HFF-Myc (cell line): Measurements from ENCODE around the gene TRIM33.
A peak's percentile ranks its signal among the peaks of the same experiment; 100 is the strongest.
"Not testable (repeated sequence)": the region's sequence is repeated elsewhere in the genome, so short reads cannot be mapped to it uniquely, and the experiment has no call there.

Experiments used
- DNase-seq: peaks from one replicate; pipeline ENCODE4 v3.0.0-alpha.2; 2011; ENCODE audit warnings: low read depth; ENCODE audit errors: extremely low read depth
- H3K4me3 ChIP-seq: replicated peaks from 2 replicates; pipeline ENCODE4 v1.5.1; 2011; ENCODE audit warnings: low read depth, mild to moderate bottlenecking, control low read depth, low read length
- TF ChIP-seq, protein P1 (sequence below): IDR thresholded peaks from 2 replicates; pipeline ENCODE4 v1.5.1; 2012; ENCODE audit warnings: mild to moderate bottlenecking, low read depth, low read length, control low read depth; ENCODE audit errors: missing control alignments

The TRIM33 gene

DNA sequence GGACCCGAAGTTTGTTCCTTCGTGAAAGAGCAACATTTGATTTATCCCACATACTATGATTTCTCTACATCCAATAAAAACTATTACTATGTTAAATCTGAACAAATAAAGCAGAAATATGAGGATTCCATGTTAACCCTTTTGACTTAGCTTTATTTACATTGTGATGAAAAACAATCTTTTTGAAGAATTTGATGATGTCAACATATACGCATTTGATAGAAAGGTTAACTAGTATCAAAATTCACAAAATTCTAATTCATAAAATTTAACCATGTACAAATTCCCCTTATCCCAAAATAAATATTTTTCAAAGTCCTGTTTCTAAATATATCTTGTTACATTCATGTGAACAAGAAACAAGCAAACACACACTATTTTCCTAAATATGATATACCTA lies 74.2 kb downstream of the TRIM33 start:
- TF ChIP-seq, protein P1, sequence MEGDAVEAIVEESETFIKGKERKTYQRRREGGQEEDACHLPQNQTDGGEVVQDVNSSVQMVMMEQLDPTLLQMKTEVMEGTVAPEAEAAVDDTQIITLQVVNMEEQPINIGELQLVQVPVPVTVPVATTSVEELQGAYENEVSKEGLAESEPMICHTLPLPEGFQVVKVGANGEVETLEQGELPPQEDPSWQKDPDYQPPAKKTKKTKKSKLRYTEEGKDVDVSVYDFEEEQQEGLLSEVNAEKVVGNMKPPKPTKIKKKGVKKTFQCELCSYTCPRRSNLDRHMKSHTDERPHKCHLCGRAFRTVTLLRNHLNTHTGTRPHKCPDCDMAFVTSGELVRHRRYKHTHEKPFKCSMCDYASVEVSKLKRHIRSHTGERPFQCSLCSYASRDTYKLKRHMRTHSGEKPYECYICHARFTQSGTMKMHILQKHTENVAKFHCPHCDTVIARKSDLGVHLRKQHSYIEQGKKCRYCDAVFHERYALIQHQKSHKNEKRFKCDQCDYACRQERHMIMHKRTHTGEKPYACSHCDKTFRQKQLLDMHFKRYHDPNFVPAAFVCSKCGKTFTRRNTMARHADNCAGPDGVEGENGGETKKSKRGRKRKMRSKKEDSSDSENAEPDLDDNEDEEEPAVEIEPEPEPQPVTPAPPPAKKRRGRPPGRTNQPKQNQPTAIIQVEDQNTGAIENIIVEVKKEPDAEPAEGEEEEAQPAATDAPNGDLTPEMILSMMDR, result no peak
- DNase-seq, result no peak
- H3K4me3 ChIP-seq, result no peak overlapping the region

DNA sequence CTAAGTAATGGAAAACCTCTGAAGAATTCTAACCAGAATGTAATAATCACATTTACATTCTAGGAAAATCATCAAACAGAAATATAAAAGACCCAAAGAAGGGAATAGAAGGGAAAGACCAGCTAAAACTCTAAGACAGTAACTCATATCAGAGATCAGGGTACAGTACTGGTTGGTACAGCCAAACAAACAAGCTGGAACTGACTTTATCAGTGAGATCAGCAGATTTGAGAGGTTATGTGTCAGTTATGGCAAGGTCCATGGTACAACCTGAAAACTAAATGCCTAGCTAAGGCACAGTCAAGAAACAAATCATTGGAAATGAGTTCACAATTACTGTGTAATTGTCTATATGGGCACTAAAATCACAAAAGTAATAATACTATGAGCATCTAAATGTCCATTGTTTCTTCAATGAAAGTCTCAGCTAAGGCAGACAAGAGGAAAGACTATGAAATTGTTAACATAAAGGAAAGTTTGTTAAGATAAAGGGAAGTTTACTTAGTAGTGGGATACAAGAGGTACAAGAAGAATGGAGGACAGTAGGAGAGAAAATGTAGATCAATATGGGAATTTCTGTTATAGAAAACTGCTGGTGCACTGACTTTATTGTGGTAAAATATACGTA lies 75.8 kb downstream of the TRIM33 start:
- TF ChIP-seq, protein P1, result no peak
- no peak for DNase-seq
- H3K4me3 ChIP-seq, result no peak overlapping the region

DNA sequence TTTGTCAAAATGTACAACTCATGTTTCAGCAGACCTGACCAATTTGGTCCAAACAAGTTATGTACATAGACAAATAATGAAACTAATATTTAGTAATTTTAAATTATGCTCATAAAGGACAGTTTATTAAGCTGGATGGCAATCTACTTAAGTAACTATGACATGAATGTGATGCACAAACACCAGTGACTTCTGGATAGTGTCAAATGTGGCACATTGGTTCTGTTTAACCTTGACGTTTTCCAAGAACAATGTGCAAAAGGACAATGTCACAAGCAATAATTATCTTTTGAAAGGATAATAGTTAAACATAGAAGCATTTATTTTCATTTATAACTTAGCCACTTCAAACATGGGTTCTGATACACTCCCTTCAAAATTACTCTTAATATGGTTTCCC lies 80.0 kb downstream of the TRIM33 start:
- no peak for DNase-seq
- TF ChIP-seq, protein P1, result no peak
- no peak overlapping the region for H3K4me3 ChIP-seq

DNA sequence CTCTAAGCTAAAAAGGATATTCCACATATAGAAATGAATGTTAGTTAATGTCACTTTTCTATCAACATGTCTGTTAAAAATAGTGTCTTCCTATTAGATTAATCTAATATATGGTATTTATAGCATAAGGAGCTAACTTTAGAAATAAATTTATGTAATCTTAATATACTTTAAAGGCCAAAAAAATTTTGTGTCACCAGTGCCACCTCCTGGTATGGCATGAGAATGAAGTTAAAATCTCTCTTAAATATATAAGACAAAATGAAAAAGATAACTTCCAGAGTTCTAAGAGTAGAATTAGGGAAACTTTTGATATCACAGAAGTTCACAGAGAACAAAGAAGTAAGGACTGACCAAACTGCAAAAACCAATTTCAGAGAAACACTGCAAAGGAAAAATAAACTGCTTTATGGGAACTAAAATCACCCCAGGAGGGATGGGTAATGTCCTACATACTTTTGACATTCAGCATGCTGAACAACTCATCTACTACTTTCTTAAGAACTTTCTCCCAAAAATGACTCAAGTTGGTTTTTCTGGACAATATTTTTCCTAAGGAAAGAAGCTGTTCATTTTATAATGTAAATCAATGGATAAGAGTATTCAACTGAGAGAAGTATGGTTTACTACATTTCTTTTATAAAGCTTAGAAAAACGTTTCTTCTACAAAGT lies 82.8 kb downstream of the TRIM33 start:
- TF ChIP-seq, protein P1, result peak; percentile 24
- no peak for DNase-seq
- H3K4me3 ChIP-seq, result no peak overlapping the region

DNA sequence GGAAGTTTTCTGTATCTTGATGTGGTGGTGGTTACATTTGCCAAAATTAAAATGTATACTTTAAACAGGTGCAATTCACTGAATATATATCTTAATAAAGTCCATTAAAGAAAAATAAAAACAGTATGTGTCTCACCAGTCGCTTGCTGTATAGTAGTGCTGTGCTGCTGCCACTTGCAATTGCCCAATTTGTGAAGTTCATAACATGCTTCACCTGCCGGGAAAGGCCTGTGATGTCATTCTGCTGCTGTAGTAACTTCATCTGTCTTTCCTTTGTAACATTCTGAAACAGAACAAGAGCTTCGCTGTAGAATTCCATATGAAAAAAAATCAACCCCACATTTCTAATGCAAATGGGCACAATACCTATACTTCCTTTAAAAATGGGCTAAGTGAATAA lies 83.4 kb downstream of the TRIM33 start:
- H3K4me3 ChIP-seq, result no peak overlapping the region
- no peak for DNase-seq
- TF ChIP-seq, protein P1, result no peak

DNA sequence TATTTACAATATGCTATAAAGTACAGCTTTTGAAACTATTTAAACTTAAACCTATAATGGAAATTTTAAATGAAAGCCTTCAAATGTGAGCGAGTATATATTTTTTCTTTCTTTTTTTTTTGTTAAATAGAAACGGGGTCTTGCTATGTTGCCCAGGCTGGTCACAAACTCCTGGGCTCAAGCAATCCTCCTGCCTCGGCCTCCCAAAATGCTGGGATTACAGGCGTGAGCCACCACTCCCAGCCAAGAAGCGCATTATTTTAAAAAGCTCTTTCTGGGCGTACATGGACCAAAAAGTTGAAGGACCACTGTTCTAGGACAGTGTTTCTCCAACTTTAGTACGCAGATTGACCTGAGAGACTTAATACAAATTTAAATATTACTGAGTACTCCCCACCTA lies 87.5 kb downstream of the TRIM33 start:
- TF ChIP-seq, protein P1, result no peak
- no peak overlapping the region for H3K4me3 ChIP-seq
- DNase-seq, result no peak

DNA sequence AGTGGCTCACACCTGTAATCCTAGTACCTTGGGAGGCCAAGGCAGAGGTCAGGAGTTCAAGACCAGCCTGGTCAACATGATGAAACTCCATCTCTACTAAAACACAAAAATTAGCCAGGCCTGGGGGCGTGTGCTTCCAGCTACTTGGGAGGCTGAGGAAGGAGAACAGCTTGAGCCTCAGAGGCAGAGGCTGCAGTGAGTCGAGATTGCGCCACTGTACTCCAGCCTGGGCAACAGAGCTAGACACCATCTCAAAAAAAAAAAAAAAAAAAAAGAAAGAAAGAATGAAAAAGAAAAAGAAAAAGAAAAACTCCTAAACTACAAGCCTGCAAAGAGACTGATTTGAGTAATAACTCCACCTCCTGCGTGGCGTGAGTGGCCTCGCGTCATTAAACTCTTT lies 92.1 kb downstream of the TRIM33 start:
- H3K4me3 ChIP-seq, result not testable (repeated sequence)

More for the DNA sequence above, 92.1 kb downstream of the TRIM33 start:
- not testable (repeated sequence) for DNase-seq
